ENCODE data around the gene KDM2B. TPM values are rescaled to one million over a fixed set of nuclear protein-coding genes. Genes with fewer than 3 reads are reported as not detected.

The KDM2B gene
- polyA plus RNA-seq, 1 donor (not counting 4 experiments of a cell fraction or from before 2014, with no cell fraction given), result 10.3 TPM

GRCh38 chr12:121501946-121502345 is 78.9 kb downstream of the KDM2B start:
- Histone ChIP-seq H3K9me1 (ENCODE audit: control insufficient read depth, extremely low read depth, insufficient read depth, low read length) (no peaks in the 10 kb centered on the region), H3K4me3 (ENCODE audit: control insufficient read depth in 2 of 3, extremely low read depth in 1 of 3, insufficient read depth in 2 of 3, low read depth in 1 of 3, low read length in 3 of 3) (no peak overlapping the region), H3K9ac (ENCODE audit: control insufficient read depth, extremely low read depth, insufficient read depth, low read length) (no peak overlapping the region), H3K4me1 (ENCODE audit: control insufficient read depth, extremely low read depth, insufficient read depth, low read length) (no peaks in the 10 kb centered on the region), H3K27me3 (ENCODE audit: control insufficient read depth, extremely low read depth, insufficient read depth, low read length) (no peaks in the 10 kb centered on the region), H3K36me3 (ENCODE audit: control insufficient read depth in 2 of 2, extremely low read depth in 1 of 2, insufficient read depth in 2 of 2, low read length in 2 of 2) (no peaks in the 10 kb centered on the region), H3K27ac (ENCODE audit: control insufficient read depth, insufficient read depth, low read length) (no peak overlapping the region), H3K9me3 (ENCODE audit: control insufficient read depth, low read depth, low read length) (no peaks in the 10 kb centered on the region), H3K79me2 (ENCODE audit: control insufficient read depth, insufficient read depth, low read length) (no peaks in the 10 kb centered on the region), H3K4me2 (ENCODE audit: control insufficient read depth, extremely low read depth, insufficient read depth, low read depth, low read length) (no peak overlapping the region), H4K20me1 (ENCODE audit: control insufficient read depth, extremely low read depth, insufficient read depth, low read length) (no peaks in the 10 kb centered on the region), H2AFZ (ENCODE audit: control insufficient read depth, low read length) (no peak overlapping the region)
- dilution Hi-C loops (cut with MboI; ENCODE audit: extremely low pct_ligation_motif_present, low sequenced_read_pairs), result no loop called here
- DNase-seq (ENCODE audit: low read depth, low spot score) (no peak), FAIRE-seq (no peak)
- no peak for TF ChIP-seq EZH2 (IDR thresholded peaks at IDR 0.05; ENCODE audit: low read length)
- TF ChIP-seq CTCF (optimal IDR thresholded peaks at IDR 0.05 in 1 of 3, IDR thresholded peaks at IDR 0.05 in 1 of 3, conservative IDR thresholded peaks at IDR 0.05 in 1 of 3; ENCODE audit: extremely low read depth in 1 of 3, insufficient read depth in 2 of 3, low read length in 3 of 3), result no peak

- Histone ChIP-seq H3K4me3 (ENCODE audit: control insufficient read depth in 2 of 3, extremely low read depth in 1 of 3, insufficient read depth in 2 of 3, low read depth in 1 of 3, low read length in 3 of 3) (no peak overlapping the region), H3K36me3 (ENCODE audit: control insufficient read depth in 2 of 2, extremely low read depth in 1 of 2, insufficient read depth in 2 of 2, low read length in 2 of 2) (no peaks in the 10 kb centered on the region), H3K9me3 (ENCODE audit: control insufficient read depth, low read depth, low read length) (no peaks in the 10 kb centered on the region), H3K9ac (ENCODE audit: control insufficient read depth, extremely low read depth, insufficient read depth, low read length) (no peak overlapping the region), H3K79me2 (ENCODE audit: control insufficient read depth, insufficient read depth, low read length) (no peaks in the 10 kb centered on the region), H4K20me1 (ENCODE audit: control insufficient read depth, extremely low read depth, insufficient read depth, low read length) (no peaks in the 10 kb centered on the region), H3K9me1 (ENCODE audit: control insufficient read depth, extremely low read depth, insufficient read depth, low read length) (no peaks in the 10 kb centered on the region), H3K4me2 (ENCODE audit: control insufficient read depth, extremely low read depth, insufficient read depth, low read depth, low read length) (no peak overlapping the region), H3K27me3 (ENCODE audit: control insufficient read depth, extremely low read depth, insufficient read depth, low read length) (no peaks in the 10 kb centered on the region), H2AFZ (ENCODE audit: control insufficient read depth, low read length) (no peak overlapping the region), H3K4me1 (ENCODE audit: control insufficient read depth, extremely low read depth, insufficient read depth, low read length) (no peaks in the 10 kb centered on the region), H3K27ac (ENCODE audit: control insufficient read depth, insufficient read depth, low read length) (no peak overlapping the region)
- peak; percentile 76 to 90 (median 83) for TF ChIP-seq CTCF (optimal IDR thresholded peaks at IDR 0.05 in 1 of 3, IDR thresholded peaks at IDR 0.05 in 1 of 3, conservative IDR thresholded peaks at IDR 0.05 in 1 of 3; ENCODE audit: extremely low read depth in 1 of 3, insufficient read depth in 2 of 3, low read length in 3 of 3)
- TF ChIP-seq EZH2 (IDR thresholded peaks at IDR 0.05; ENCODE audit: low read length), result no peak
- FAIRE-seq (no peak), DNase-seq (ENCODE audit: low read depth, low spot score) (no peak)
- dilution Hi-C loops (cut with MboI; ENCODE audit: extremely low pct_ligation_motif_present, low sequenced_read_pairs), result no loop called here
These were observed 80.7 kb downstream of the KDM2B start for GRCh38 chr12:121499929-121500793.

Data from keratinocyte (primary cell).